Mucosa of rectum (tissue), 2 donors: ENCODE data around the gene PDZRN4.

Experiments used
- H3K27ac ChIP-seq, 2 donors: one replicate each; pipeline ENCODE4 v1.7.0; 2013; ENCODE audit warnings: inconsistent platforms in 2 of 2, low read depth in 2 of 2, low read length in 2 of 2
- H3K27me3 ChIP-seq, 2 donors: one replicate each; pipeline ENCODE4 v1.7.0; 2013; ENCODE audit warnings: low read length in 2 of 2; ENCODE audit not compliant: control insufficient read depth in 2 of 2, insufficient read depth in 2 of 2
- H3K36me3 ChIP-seq, 2 donors: one replicate each; pipeline ENCODE4 v1.7.0; 2013; ENCODE audit warnings: low read length in 2 of 2; ENCODE audit not compliant: control insufficient read depth in 2 of 2, insufficient read depth in 2 of 2
- H3K4me1 ChIP-seq, 2 donors: one replicate each; pipeline ENCODE4 v1.7.0; 2013; ENCODE audit warnings: low read length in 2 of 2, mild to moderate bottlenecking in 1 of 2; ENCODE audit not compliant: control insufficient read depth in 2 of 2, insufficient read depth in 2 of 2
- H3K4me3 ChIP-seq, 2 donors: one replicate each; pipeline ENCODE4 v1.7.0; 2013; ENCODE audit warnings: low read length in 2 of 2
- H3K9ac ChIP-seq, 2 donors: one replicate each; pipeline ENCODE4 v1.7.0; 2013; ENCODE audit warnings: low read length in 2 of 2, low read depth in 1 of 2, mild to moderate bottlenecking in 1 of 2
- H3K9me3 ChIP-seq, 2 donors: one replicate each; pipeline ENCODE4 v1.7.0; 2013; ENCODE audit warnings: low read length in 2 of 2; ENCODE audit not compliant: control insufficient read depth in 2 of 2
- donor health status: healthy.
- donor health status: Normal muscosa, but diverticular disease.

The PDZRN4 gene

GRCh38 chr12:41479426-41479825 is 291.3 kb downstream of the PDZRN4 start:
- Histone ChIP-seq H3K27me3 (no peaks in the 10 kb centered on the region), H3K4me1 (no peaks in the 10 kb centered on the region), H3K27ac (no peak overlapping the region), H3K9ac (no peak overlapping the region), H3K36me3 (no peaks in the 10 kb centered on the region), H3K4me3 (no peak overlapping the region), H3K9me3 (no peaks in the 10 kb centered on the region)

- no peak overlapping the region for H3K9ac ChIP-seq
- no peaks in the 10 kb centered on the region for H3K9me3 ChIP-seq
Observed at GRCh38 chr12:41485203-41485602, 297.1 kb downstream of the PDZRN4 start.

GRCh38 chr12:41486718-41487117 is 298.6 kb downstream of the PDZRN4 start:
- Histone ChIP-seq H3K27me3 (no peaks in the 10 kb centered on the region), H3K9me3 (no peaks in the 10 kb centered on the region), H3K36me3 (no peaks in the 10 kb centered on the region), H3K27ac (no peak overlapping the region), H3K9ac (no peak overlapping the region), H3K4me3 (no peak overlapping the region), H3K4me1 (no peaks in the 10 kb centered on the region)

More at GRCh38 chr12:41485203-41485602, 297.1 kb downstream of the PDZRN4 start:
- no peak overlapping the region for H3K27ac ChIP-seq
- H3K4me1 ChIP-seq = no peaks in the 10 kb centered on the region
- no peaks in the 10 kb centered on the region for H3K27me3 ChIP-seq
- no peaks in the 10 kb centered on the region for H3K36me3 ChIP-seq
- H3K4me3 ChIP-seq = no peak overlapping the region

- no peak overlapping the region for H3K4me3 ChIP-seq
- H3K27ac ChIP-seq = no peak overlapping the region
- H3K9me3 ChIP-seq = no peaks in the 10 kb centered on the region
- no peaks in the 10 kb centered on the region for H3K27me3 ChIP-seq
- no peak overlapping the region for H3K9ac ChIP-seq
- H3K4me1 ChIP-seq = no peaks in the 10 kb centered on the region
- H3K36me3 ChIP-seq = no peaks in the 10 kb centered on the region
Observed at GRCh38 chr12:41496009-41496408, 307.9 kb downstream of the PDZRN4 start.

GRCh38 chr12:41497409-41497808 is 309.3 kb downstream of the PDZRN4 start:
- no peak overlapping the region for H3K9ac ChIP-seq
- H3K9me3 ChIP-seq = no peaks in the 10 kb centered on the region
- H3K36me3 ChIP-seq = no peaks in the 10 kb centered on the region
- H3K4me1 ChIP-seq = no peaks in the 10 kb centered on the region
- H3K4me3 ChIP-seq = no peak overlapping the region
- H3K27ac ChIP-seq = no peak overlapping the region
- H3K27me3 ChIP-seq = no peaks in the 10 kb centered on the region

- no peaks in the 10 kb centered on the region for H3K9me3 ChIP-seq
- H3K36me3 ChIP-seq = no peaks in the 10 kb centered on the region
- no peak overlapping the region for H3K4me3 ChIP-seq
- H3K9ac ChIP-seq = no peak overlapping the region
- no peaks in the 10 kb centered on the region for H3K4me1 ChIP-seq
- H3K27ac ChIP-seq = no peak overlapping the region
- no peaks in the 10 kb centered on the region for H3K27me3 ChIP-seq
Observed at GRCh38 chr12:41504976-41505375, 316.9 kb downstream of the PDZRN4 start.

- Histone ChIP-seq H3K4me1 (no peaks in the 10 kb centered on the region), H3K27ac (no peak overlapping the region), H3K9me3 (no peaks in the 10 kb centered on the region), H3K9ac (no peak overlapping the region), H3K36me3 (no peaks in the 10 kb centered on the region), H3K4me3 (no peak overlapping the region), H3K27me3 (no peaks in the 10 kb centered on the region)
Observed at GRCh38 chr12:41507286-41507685, 319.2 kb downstream of the PDZRN4 start.

- Histone ChIP-seq H3K27me3 (no peaks in the 10 kb centered on the region), H3K9ac (no peak overlapping the region), H3K27ac (no peak overlapping the region), H3K4me3 (no peak overlapping the region), H3K36me3 (no peaks in the 10 kb centered on the region), H3K4me1 (no peaks in the 10 kb centered on the region), H3K9me3 (no peaks in the 10 kb centered on the region)
Observed at GRCh38 chr12:41509271-41510055, 321.3 kb downstream of the PDZRN4 start.

- H3K27ac ChIP-seq = no peak overlapping the region
- H3K27me3 ChIP-seq = no peaks in the 10 kb centered on the region
- no peaks in the 10 kb centered on the region for H3K9me3 ChIP-seq
- H3K9ac ChIP-seq = no peak overlapping the region
- H3K36me3 ChIP-seq = no peaks in the 10 kb centered on the region
- H3K4me1 ChIP-seq = no peaks in the 10 kb centered on the region
- H3K4me3 ChIP-seq = no peak overlapping the region
Observed at GRCh38 chr12:41510470-41510869, 322.4 kb downstream of the PDZRN4 start.

GRCh38 chr12:41511247-41511646 is 323.1 kb downstream of the PDZRN4 start:
- H3K27ac ChIP-seq = no peak overlapping the region
- H3K9ac ChIP-seq = no peak overlapping the region
- no peaks in the 10 kb centered on the region for H3K27me3 ChIP-seq
- no peaks in the 10 kb centered on the region for H3K4me1 ChIP-seq
- H3K9me3 ChIP-seq = no peaks in the 10 kb centered on the region
- no peak overlapping the region for H3K4me3 ChIP-seq
- H3K36me3 ChIP-seq = no peaks in the 10 kb centered on the region
